ENCODE measurements around the gene CFAP99.
"Not testable (repeated sequence)": the region's sequence is repeated elsewhere in the genome, so short reads cannot be mapped to it uniquely, and the experiment has no call there.

Gene CFAP99

DNA sequence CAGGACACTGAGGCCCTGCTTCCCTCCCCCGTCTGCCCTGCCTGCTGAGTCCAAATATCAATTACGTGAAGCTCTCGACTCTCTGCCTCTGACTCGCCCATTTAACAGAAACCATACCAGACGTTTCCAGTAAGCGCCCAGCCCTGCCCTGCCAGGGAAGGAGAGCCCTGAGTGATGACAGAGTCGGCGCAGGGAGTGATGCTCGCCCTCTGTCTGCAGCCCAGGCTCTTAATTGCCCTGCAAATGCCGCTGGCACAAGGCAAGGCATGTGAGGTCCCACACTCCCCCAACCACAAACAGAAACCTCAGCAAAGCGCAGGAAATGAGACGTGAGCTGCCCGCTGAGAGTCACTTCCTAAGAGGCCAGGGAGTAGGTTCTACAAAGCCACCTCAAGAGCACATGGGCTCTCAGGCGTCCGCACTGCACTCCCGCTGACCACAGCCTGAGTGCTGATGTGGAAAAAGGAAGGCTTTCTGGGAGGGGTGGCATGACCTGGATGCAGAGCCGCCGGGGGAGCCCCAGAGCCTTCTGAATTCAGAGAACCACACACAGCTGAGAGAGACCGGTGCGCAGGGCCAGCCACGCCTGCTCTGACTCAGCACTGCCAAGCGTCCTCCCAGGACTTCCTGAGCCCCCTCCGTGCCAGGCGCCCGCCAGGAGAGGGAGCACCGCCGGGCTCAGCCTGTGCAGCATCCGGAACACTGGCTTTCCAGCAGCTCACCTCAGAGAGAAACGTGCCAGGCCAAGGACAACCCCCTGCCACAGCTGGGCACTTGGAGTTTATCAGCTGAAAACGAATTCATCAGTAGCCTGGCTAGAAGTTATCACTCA lies 5.7 kb upstream of the CFAP99 start:
- peak; percentile 87 for DNase-seq

DNA sequence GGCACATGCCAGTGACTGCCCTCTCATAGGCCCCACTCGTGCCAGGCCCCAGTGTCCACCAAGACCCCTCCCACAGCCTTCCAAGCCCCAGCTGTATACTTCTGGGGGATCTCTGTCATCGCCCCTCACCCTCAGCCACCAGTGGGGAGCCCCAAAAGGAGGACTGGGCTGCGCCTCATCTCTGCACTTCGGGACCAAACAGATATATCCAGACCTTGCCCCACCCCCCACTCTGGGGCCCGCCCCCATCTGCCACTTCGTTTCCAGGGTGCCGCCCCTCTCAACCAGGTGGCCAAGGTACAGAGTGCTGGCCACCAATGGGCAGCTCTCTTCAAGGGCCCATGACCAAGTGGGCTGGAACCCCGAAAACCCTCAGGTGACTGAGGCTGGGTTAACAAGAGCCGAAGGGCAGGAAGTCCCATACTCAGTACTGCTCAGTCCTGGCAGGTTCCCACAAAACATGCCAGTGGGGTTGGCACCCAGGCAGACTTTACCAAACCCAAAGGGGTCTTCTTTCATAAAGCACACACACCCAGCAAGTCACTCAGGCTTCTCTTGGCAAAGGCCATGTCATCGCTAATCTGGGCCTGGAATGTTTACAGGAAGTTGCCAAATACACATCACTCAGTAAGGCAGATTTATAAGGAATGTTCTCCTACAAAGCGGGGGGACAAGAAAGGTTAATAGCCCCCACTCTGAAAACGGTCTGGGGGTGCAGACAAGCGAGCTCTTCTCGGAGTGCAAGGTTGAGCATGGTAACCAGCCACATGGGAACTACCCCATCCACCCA lies 4.7 kb upstream of the CFAP99 start:
- peak; percentile 26 for DNase-seq

- DNase-seq = no peak
Observed at GRCh38 chr4:2415213-2415612, 3.5 kb upstream of the CFAP99 start.

- no peak for DNase-seq
Observed at GRCh38 chr4:2415881-2416563, 2.7 kb upstream of the CFAP99 start.

DNA sequence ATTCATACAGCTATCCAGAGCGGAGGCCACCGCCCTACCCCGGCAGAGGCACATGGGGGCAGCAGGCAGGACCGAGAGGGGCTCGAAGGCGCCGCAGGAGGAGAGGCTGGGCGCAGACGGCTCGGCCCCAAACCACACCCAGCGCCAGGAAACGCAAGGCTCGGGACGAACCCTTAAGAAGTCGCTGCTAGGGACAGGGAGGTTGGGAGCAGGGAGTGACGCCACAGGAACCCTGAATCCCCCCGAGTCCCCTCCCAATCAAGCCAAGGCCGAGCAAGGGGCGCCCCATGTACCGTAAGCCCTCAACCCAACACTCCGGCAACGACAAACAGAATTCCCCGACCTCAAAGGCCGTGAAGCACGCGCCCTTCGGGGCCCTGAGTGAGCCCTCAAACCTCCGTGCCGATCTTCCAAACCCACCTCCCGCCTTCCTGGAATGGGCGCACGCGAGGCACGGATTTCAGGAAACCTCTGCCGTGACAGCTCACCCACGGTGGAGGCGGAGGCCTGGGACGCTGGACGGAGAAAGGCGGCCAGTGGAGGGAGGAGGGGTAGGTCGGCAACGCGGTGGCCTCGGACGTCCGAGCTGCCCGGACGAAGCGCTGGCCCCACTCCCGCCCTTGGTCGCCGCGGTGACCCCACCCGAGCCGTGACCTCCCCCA lies 2.1 kb upstream of the CFAP99 start:
- no peak for DNase-seq

GRCh38 chr4:2417226-2417764 lies 1.5 kb upstream of the CFAP99 start:
- DNase-seq = no peak

GRCh38 chr4:2417765-2418649 lies 748 bp upstream of the CFAP99 start, which contains the start of gene ZFYVE28:
ZFYVE28 (minus strand) TSS chr4:2418645; CDS start chr4:2418323, 322 bp downstream.
- DNase-seq = no peak

GRCh38 chr4:2419814-2420213 lies 1.1 kb downstream of the CFAP99 start:
- no peak for DNase-seq

DNA sequence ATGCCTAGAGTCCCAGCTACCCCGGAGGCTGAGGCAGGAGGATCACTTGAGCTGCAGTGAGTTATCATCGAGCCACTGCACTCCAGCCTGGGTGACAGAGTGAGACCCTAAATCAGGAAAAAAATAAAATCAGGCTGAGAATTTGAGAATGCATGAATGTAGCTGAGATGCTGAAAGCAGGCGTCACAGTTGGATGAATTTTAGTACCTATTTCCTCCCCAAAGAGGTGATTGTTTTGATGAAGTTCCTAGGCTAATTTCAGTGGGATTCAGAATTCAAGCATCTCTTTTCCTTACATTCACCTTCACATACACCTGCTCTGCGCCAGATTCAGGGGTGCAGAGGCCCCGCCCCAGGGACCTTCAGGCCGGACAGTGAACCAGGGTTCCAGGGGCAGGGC lies 3.2 kb downstream of the CFAP99 start:
- DNase-seq = no peak

GRCh38 chr4:2423066-2423465 lies 4.3 kb downstream of the CFAP99 start:
- DNase-seq = no peak

GRCh38 chr4:2423695-2424094 lies 4.9 kb downstream of the CFAP99 start:
- DNase-seq = no peak

- DNase-seq = no peak
Observed at GRCh38 chr4:2424581-2424980, 5.8 kb downstream of the CFAP99 start.

- no peak for DNase-seq
Observed at GRCh38 chr4:2425386-2426068, 6.8 kb downstream of the CFAP99 start.

DNA sequence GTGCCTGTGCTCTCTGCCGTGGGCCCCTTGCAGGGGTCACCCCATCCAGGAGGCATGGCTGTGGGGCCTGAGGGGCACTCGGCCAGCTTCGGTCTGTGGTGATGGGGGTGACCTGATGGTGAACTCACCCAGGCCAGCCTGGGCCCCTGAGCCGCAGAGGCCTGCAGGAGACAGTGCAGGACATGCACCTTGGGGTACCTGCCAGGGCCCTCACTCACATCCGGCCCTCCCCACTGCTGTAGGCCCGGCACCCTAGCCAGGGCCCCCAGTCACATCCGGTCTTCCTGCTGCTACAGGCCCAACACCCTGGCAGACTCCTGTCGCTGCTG lies 7.3 kb downstream of the CFAP99 start:
- DNase-seq = no peak

DNA sequence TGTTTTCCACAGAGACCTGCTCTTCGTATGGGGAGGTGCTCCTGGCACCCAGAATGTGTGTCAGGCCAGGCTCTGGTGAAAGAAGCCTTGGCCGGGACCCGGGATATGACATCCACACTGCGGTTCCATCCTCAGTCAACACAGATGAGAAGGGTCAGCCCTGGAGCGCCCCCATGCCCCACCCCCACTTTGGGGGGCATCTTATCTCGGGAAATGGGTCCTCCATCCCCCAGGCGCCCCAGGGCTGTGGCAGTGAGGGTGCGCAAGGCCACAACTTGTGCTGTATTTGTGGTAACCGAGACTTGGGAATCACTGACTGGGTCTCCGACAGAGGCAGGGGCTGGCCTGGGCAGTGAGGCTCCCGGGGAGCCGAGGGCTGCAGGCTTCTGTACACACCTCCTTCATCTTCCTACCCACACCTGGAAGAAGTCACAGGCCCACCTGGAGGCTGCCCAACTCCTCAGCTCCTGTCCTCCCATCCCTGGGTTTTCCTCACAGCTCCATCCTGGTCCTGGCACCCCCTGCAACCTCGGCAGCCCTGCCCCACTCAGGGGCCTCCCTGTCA lies 8.0 kb downstream of the CFAP99 start:
- no peak for DNase-seq

DNA sequence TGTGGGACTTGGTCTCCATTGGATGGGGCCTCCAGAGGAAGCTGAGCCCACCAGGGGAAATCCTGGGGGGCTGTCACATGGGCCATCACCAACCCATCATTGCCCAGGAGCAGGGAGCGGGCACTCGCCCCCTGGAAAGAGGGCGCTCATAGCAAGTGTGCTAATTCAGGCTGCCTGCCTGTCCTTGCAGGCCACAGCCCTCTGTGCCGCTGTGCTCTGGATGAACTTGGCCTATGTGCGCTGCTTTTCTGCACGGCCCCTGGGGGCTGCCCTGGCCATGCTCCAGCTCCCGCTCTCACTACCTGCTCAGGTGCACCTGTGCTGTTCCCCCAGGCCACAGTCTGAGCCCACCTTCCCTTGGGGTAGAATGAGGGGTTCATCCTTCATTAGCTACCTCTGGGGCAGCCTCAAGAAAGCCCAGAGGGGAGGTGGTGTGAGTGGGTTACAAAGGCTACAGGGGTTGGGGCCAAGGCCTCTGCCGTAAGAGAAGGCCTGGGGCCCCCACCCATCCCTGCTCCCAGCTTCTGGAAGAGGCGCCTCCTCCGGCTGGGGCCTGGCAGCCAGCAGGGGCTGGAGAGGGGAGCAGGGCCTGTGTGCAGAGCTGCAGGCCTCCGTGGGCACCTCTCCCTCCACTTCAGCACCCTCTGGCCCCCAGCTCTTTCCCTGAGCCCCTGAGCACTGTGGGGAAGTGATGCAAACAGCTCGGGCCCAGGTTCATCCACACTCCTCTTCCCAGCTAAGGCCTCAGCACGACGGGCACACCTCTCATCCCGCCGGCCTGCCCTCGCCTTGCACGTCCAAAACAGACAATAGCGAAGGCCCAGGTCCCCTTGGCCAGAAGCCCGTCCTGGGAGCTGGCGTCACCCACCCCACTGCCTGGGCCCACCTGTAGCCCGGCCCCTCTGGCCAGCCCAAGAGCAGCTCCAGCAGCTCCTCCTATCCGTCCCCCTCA lies 8.9 kb downstream of the CFAP99 start:
- DNase-seq = no peak

- no peak for DNase-seq
Observed at GRCh38 chr4:2428496-2429213, 9.9 kb downstream of the CFAP99 start.

GRCh38 chr4:2429945-2430757 lies 11.4 kb downstream of the CFAP99 start:
- not testable (repeated sequence) for DNase-seq
